GM21717 (cell line): ENCODE results near the gene CSF1.
"Not testable (repeated sequence)": the region's sequence is repeated elsewhere in the genome, so short reads cannot be mapped to it uniquely, and the experiment has no call there.

Experiments used
- ATAC-seq: cut with Tn5 transposase; IDR thresholded peaks from one replicate; pipeline ENCODE4 v1.9.1; 2021; ENCODE audit warnings: mild to moderate bottlenecking, moderate library complexity; ENCODE audit not compliant: unreplicated experiment

The CSF1 gene

GRCh38 chr1:109910123-109910962 is at the start of gene CSF1:
CSF1 (plus strand) TSS chr1:109910849; CDS start chr1:109911024, 175 bp downstream.
- no peak for ATAC-seq

- ATAC-seq = not testable (repeated sequence)
Observed at GRCh38 chr1:109861616-109862015, 49.0 kb upstream of the CSF1 start.

GRCh38 chr1:109863667-109864046 is 47.0 kb upstream of the CSF1 start:
- ATAC-seq = no peak

- ATAC-seq = no peak
Observed at GRCh38 chr1:109864047-109864822, 46.4 kb upstream of the CSF1 start.

- ATAC-seq = no peak
Observed at GRCh38 chr1:109864930-109865612, 45.6 kb upstream of the CSF1 start.

GRCh38 chr1:109866071-109866470 is 44.6 kb upstream of the CSF1 start:
- ATAC-seq = no peak

GRCh38 chr1:109873278-109874175 is 37.1 kb upstream of the CSF1 start:
- ATAC-seq = no peak

- ATAC-seq = no peak
Observed at GRCh38 chr1:109874445-109874844, 36.2 kb upstream of the CSF1 start.

GRCh38 chr1:109875874-109876273 is 34.8 kb upstream of the CSF1 start:
- ATAC-seq = no peak

GRCh38 chr1:109876617-109877316 is 33.9 kb upstream of the CSF1 start:
- ATAC-seq = no peak

GRCh38 chr1:109877317-109877771 is 33.3 kb upstream of the CSF1 start:
- no peak for ATAC-seq

- ATAC-seq = no peak
Observed at GRCh38 chr1:109877776-109878175, 32.9 kb upstream of the CSF1 start.

GRCh38 chr1:109878531-109879104 is 32.0 kb upstream of the CSF1 start:
- ATAC-seq = no peak

- ATAC-seq = not testable (repeated sequence)
Observed at GRCh38 chr1:109879371-109879770, 31.3 kb upstream of the CSF1 start.

GRCh38 chr1:109879881-109880525 is 30.6 kb upstream of the CSF1 start:
- no peak for ATAC-seq

- ATAC-seq = no peak
Observed at GRCh38 chr1:109880971-109881894, 29.4 kb upstream of the CSF1 start.

GRCh38 chr1:109881906-109882287 is 28.8 kb upstream of the CSF1 start:
- no peak for ATAC-seq
